ENCODE measurements around the gene MAP7.
A peak's percentile ranks its signal among the peaks of the same experiment; 100 is the strongest.

DNA sequence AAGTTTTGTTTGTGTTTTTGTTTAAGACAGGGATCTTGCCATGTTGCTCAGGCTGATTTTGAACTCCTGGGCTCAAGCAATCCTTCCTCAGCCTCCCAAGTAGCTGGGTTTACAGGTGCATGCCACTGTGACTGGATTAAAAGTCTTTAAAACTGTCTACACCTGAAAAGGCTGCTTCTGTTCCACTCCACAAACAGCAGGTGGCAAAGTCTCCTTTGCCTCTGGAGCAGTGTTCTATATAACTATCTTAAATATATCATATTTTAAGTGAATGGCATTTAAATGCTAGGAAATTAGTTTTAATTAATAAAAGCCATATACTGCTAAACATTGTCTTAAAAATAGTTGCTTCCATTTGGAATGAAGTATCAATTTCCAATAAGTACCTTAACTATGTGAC is 171.3 kb downstream of the MAP7 start:
- TF ChIP-seq POLR2A (IDR thresholded peaks at IDR 0.05) = no peak
- TF ChIP-seq, protein P1, sequence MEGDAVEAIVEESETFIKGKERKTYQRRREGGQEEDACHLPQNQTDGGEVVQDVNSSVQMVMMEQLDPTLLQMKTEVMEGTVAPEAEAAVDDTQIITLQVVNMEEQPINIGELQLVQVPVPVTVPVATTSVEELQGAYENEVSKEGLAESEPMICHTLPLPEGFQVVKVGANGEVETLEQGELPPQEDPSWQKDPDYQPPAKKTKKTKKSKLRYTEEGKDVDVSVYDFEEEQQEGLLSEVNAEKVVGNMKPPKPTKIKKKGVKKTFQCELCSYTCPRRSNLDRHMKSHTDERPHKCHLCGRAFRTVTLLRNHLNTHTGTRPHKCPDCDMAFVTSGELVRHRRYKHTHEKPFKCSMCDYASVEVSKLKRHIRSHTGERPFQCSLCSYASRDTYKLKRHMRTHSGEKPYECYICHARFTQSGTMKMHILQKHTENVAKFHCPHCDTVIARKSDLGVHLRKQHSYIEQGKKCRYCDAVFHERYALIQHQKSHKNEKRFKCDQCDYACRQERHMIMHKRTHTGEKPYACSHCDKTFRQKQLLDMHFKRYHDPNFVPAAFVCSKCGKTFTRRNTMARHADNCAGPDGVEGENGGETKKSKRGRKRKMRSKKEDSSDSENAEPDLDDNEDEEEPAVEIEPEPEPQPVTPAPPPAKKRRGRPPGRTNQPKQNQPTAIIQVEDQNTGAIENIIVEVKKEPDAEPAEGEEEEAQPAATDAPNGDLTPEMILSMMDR (IDR thresholded peaks at IDR 0.05) = peak in 5 of 7 experiments; percentile 25 to 42 (median 35)
